Astrocyte (in vitro differentiated cells and primary cell): ENCODE data around the gene MCTP1.
"Not testable (repeated sequence)": the region's sequence is repeated elsewhere in the genome, so short reads cannot be mapped to it uniquely, and the experiment has no call there.

Experiments
- EZH2 ChIP-seq: IDR thresholded peaks from 2 replicates; pipeline ENCODE4 v1.6.1; 2012; ENCODE audit warnings: mild to moderate bottlenecking, low read length, inconsistent platforms; ENCODE audit not compliant: insufficient read depth
- TF ChIP-seq, protein P1 (sequence below): IDR thresholded peaks from 2 replicates; pipeline ENCODE4 v1.5.1; 2011; ENCODE audit warnings: low read depth, mild to moderate bottlenecking, inconsistent platforms, low read length, moderate library complexity; ENCODE audit not compliant: insufficient read depth

- TF ChIP-seq, protein P1, sequence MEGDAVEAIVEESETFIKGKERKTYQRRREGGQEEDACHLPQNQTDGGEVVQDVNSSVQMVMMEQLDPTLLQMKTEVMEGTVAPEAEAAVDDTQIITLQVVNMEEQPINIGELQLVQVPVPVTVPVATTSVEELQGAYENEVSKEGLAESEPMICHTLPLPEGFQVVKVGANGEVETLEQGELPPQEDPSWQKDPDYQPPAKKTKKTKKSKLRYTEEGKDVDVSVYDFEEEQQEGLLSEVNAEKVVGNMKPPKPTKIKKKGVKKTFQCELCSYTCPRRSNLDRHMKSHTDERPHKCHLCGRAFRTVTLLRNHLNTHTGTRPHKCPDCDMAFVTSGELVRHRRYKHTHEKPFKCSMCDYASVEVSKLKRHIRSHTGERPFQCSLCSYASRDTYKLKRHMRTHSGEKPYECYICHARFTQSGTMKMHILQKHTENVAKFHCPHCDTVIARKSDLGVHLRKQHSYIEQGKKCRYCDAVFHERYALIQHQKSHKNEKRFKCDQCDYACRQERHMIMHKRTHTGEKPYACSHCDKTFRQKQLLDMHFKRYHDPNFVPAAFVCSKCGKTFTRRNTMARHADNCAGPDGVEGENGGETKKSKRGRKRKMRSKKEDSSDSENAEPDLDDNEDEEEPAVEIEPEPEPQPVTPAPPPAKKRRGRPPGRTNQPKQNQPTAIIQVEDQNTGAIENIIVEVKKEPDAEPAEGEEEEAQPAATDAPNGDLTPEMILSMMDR = not testable (repeated sequence)
- TF ChIP-seq EZH2 = not testable (repeated sequence)
Observed at GRCh38 chr5:95207811-95208210, 77.1 kb downstream of the MCTP1 start.
